GM12891 (cell line): ENCODE data around the gene PDP2.

ENCODE experiments used
- POLR2A ChIP-seq: IDR thresholded peaks from 2 replicates; pipeline ENCODE4 v1.6.1; 2011; ENCODE audit warnings: low read depth, low read length, control low read depth
- POLR2AphosphoS5 ChIP-seq: IDR thresholded peaks from 2 replicates; pipeline ENCODE4 v1.6.1; 2011; ENCODE audit warnings: low read depth, low read length, control low read depth
- SPI1 ChIP-seq: IDR thresholded peaks from 2 replicates; pipeline ENCODE4 v1.6.1; 2011; ENCODE audit warnings: low read depth, low read length, control low read depth
- TAF1 ChIP-seq: IDR thresholded peaks from 2 replicates; pipeline ENCODE4 v1.6.1; 2011; ENCODE audit warnings: low read depth, low read length, control low read depth

DNA sequence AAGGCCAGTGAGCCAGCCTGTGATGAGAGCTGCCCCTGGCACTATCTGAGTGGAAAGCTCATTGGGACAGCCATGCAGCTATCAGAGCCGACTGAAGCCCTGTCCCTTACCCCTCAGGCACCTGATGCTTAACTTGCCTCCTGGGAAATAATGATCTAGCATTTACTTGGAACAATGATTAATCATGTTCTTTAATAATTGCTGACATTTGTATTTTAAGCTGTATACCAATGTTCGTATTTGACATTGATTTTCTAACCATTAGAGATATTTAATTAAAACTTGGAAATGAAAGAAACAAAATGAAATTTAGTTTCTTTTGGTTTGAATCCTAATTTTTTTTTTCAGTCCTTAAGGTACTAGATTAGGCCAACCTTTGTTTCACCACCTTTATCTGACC is 10.5 kb downstream of the PDP2 start:
- TF ChIP-seq POLR2A (no peak), SPI1 (no peak), TAF1 (no peak), POLR2AphosphoS5 (no peak)
